ENCODE measurements around the gene GMCL2.

GMCL2 gene

GRCh38 chr5:178221853-178222252, 34.7 kb upstream of the GMCL2 start:
- TF ChIP-seq, protein P1, sequence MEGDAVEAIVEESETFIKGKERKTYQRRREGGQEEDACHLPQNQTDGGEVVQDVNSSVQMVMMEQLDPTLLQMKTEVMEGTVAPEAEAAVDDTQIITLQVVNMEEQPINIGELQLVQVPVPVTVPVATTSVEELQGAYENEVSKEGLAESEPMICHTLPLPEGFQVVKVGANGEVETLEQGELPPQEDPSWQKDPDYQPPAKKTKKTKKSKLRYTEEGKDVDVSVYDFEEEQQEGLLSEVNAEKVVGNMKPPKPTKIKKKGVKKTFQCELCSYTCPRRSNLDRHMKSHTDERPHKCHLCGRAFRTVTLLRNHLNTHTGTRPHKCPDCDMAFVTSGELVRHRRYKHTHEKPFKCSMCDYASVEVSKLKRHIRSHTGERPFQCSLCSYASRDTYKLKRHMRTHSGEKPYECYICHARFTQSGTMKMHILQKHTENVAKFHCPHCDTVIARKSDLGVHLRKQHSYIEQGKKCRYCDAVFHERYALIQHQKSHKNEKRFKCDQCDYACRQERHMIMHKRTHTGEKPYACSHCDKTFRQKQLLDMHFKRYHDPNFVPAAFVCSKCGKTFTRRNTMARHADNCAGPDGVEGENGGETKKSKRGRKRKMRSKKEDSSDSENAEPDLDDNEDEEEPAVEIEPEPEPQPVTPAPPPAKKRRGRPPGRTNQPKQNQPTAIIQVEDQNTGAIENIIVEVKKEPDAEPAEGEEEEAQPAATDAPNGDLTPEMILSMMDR (IDR thresholded peaks at IDR 0.05; ENCODE audit: control insufficient read depth, extremely low read depth, insufficient read depth): no peak
- no peak overlapping the region for H3K4me3 ChIP-seq (ENCODE audit: low read depth, low read length)
- no peak for DNase-seq (ENCODE audit: low read depth)

DNA sequence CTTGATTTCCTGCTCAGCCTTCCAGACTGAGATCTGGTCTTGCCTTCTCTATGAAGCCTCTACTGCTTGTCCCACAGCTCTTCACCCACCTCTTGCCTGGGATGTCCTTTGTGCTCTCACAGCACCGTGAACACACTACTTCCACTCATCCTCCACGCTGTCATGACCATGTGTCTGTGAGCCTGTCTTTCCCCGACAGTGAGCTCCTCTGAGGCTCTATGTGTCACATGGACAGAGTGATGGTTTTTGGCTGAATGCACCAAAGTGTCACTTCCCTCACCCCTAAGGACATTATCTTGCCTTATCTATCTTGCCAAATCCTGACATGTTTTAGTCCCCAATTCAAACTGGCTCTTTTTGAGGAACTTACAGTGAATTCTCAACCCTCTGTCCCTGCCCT, 34.1 kb upstream of the GMCL2 start:
- H3K4me3 ChIP-seq (ENCODE audit: low read depth, low read length): no peak overlapping the region
- no peak for DNase-seq (ENCODE audit: low read depth)
- TF ChIP-seq, protein P1 (IDR thresholded peaks at IDR 0.05; ENCODE audit: control insufficient read depth, extremely low read depth, insufficient read depth): no peak

DNA sequence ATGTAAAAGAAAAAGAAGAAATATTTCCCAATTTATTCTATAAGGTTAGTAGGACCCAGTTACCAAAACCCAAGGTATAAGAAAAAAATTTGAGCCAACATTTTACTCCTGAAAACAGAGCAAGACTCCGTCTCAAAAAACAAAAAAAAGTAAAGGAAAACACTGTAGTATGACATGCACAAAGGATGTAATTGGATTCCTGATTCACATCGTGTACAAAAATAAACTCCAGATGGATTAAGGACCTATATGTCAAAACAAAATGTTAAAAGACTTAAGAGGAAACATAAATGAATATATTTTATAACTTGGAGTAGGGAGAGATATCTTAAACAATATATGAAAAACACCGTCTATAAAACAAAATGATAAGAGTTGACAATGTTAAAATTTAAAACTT, 31.7 kb upstream of the GMCL2 start:
- TF ChIP-seq, protein P1 (IDR thresholded peaks at IDR 0.05; ENCODE audit: control insufficient read depth, extremely low read depth, insufficient read depth): no peak
- no peak overlapping the region for H3K4me3 ChIP-seq (ENCODE audit: low read depth, low read length)
- DNase-seq (ENCODE audit: low read depth): no peak

GRCh38 chr5:178218237-178218776, 31.1 kb upstream of the GMCL2 start:
- H3K4me3 ChIP-seq (ENCODE audit: low read depth, low read length): no peak overlapping the region
- no peak for DNase-seq (ENCODE audit: low read depth)
- TF ChIP-seq, protein P1 (IDR thresholded peaks at IDR 0.05; ENCODE audit: control insufficient read depth, extremely low read depth, insufficient read depth): no peak

DNA sequence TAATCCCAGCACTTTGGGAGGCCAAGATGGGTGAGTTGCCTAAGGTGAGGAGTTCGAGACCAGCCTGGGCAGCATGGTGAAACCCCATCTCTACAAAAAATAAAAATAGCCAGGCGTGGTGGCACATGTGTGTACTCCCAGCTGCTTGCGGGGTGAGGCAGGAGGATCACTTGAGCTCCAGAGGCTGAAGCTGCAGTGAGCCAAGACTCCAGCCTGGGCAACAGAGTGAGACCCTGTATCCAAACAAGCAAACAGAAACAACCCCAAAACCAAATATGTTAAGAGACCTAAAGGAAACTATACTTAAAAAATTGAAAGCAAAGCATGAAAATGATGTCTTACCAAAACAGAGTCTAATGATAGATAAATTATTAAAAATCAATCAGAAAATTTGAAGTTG, 29.6 kb upstream of the GMCL2 start:
- no peak overlapping the region for H3K4me3 ChIP-seq (ENCODE audit: low read depth, low read length)
- DNase-seq (ENCODE audit: low read depth): no peak
- TF ChIP-seq, protein P1 (IDR thresholded peaks at IDR 0.05; ENCODE audit: control insufficient read depth, extremely low read depth, insufficient read depth): no peak

GRCh38 chr5:178216088-178216534, 28.9 kb upstream of the GMCL2 start:
- no peak overlapping the region for H3K4me3 ChIP-seq (ENCODE audit: low read depth, low read length)
- TF ChIP-seq, protein P1 (IDR thresholded peaks at IDR 0.05; ENCODE audit: control insufficient read depth, extremely low read depth, insufficient read depth): no peak
- DNase-seq (ENCODE audit: low read depth): no peak

All from LNCaP clone FGC (cell line).